Neural cell (in vitro differentiated cells): ENCODE data around the gene PNPLA3. TPM values are rescaled to one million over a fixed set of nuclear protein-coding genes. Genes with fewer than 3 reads are reported as not detected.

Source experiments
- H2AFZ ChIP-seq: fragments of 200-600, 300-800 bp; sonication (generic), shearing (Covaris generic); 2 replicates; pipeline ENCODE4 v1.6.0; 2014; ENCODE audit warnings: low read depth, mild to moderate bottlenecking, antibody characterized with exemption, low read length, moderate library complexity
- H3F3A ChIP-seq: fragments of 200-600 bp; shearing (Covaris generic); 2 replicates; pipeline ENCODE4 v1.6.1; 2016; ENCODE audit warnings: mild to moderate bottlenecking, moderate library complexity, mixed read lengths, antibody characterized with exemption, low read length; ENCODE audit not compliant: insufficient read depth, poor library complexity, severe bottlenecking
- H3K27ac ChIP-seq: fragments of 200-600, 300-800 bp; sonication (generic), shearing (Covaris generic); 2 replicates; pipeline ENCODE4 v1.5.1; 2014; ENCODE audit warnings: mild to moderate bottlenecking, low read length, moderate library complexity
- H3K27me3 ChIP-seq: fragments of 300-800, 200-600 bp; sonication (generic), shearing (Covaris generic); 2 replicates; pipeline ENCODE4 v1.6.0; 2014; ENCODE audit warnings: mild to moderate bottlenecking, low read depth, low read length, moderate library complexity; ENCODE audit not compliant: insufficient read depth
- H3K36me3 ChIP-seq: fragments of 300-800, 200-600 bp; sonication (generic), shearing (Covaris generic); 2 replicates; pipeline ENCODE4 v1.5.1; 2014; ENCODE audit warnings: mild to moderate bottlenecking, antibody characterized with exemption, low read length, moderate library complexity; ENCODE audit not compliant: insufficient read depth
- H3K4me2 ChIP-seq: fragments of 300-800, 200-600 bp; sonication (generic), shearing (Covaris generic); 2 replicates; pipeline ENCODE4 v1.6.0; 2014; ENCODE audit warnings: mild to moderate bottlenecking, low read length
- H3K4me3 ChIP-seq: fragments of 300-800, 200-600 bp; sonication (generic), shearing (Covaris generic); 2 replicates; pipeline ENCODE4 v1.5.1; 2014; ENCODE audit warnings: mild to moderate bottlenecking, low read length, moderate library complexity
- H3K79me2 ChIP-seq: fragments of 200-600 bp; shearing (Covaris generic); replicated peaks from 2 replicates; pipeline ENCODE4 v1.6.0; 2014; ENCODE audit warnings: mild to moderate bottlenecking, low read length, moderate library complexity; ENCODE audit not compliant: insufficient read depth
- H3K9ac ChIP-seq: fragments of 300-800, 200-600 bp; sonication (generic), shearing (Covaris generic); 2 replicates; pipeline ENCODE4 v1.6.1; 2016; ENCODE audit warnings: mild to moderate bottlenecking, low read length, mixed read lengths
- H3K9me2 ChIP-seq: fragments of 200-600 bp; shearing (Covaris generic); 2 replicates; pipeline ENCODE4 v1.6.1; 2016; ENCODE audit warnings: mild to moderate bottlenecking, low read length, mixed read lengths; ENCODE audit not compliant: insufficient read depth
- H3K9me3 ChIP-seq: fragments of 200-600, 300-800 bp; sonication (generic), shearing (Covaris generic); 2 replicates; pipeline ENCODE4 v1.6.1; 2016; ENCODE audit warnings: mild to moderate bottlenecking, mixed run types, low read length, moderate library complexity, mixed read lengths
- H4K20me1 ChIP-seq: fragments of 200-600 bp; shearing (Covaris generic); 2 replicates; pipeline ENCODE4 v1.6.1; 2016; ENCODE audit warnings: mild to moderate bottlenecking, mixed run types; ENCODE audit not compliant: insufficient read depth
- EP300 ChIP-seq: fragments of 450-650 bp; conservative IDR thresholded peaks from 2 replicates; pipeline ENCODE4 v1.6.1; 2014; ENCODE audit warnings: antibody characterized with exemption, mild to moderate bottlenecking, moderate library complexity; ENCODE audit not compliant: poor library complexity, severe bottlenecking
- EZH2 ChIP-seq: fragments of 200-600, 300-800 bp; shearing (Covaris generic), sonication (generic); IDR thresholded peaks from 2 replicates; pipeline ENCODE4 v1.6.1; 2014; ENCODE audit warnings: antibody characterized with exemption, low read length, borderline replicate concordance, mild to moderate bottlenecking; ENCODE audit not compliant: insufficient read depth, poor library complexity, severe bottlenecking
- MXI1 ChIP-seq: fragments of 450-650 bp; conservative IDR thresholded peaks from 2 replicates; pipeline ENCODE4 v1.6.1; 2014; ENCODE audit warnings: antibody characterized with exemption, mild to moderate bottlenecking; ENCODE audit not compliant: poor library complexity, severe bottlenecking
- POLR2AphosphoS5 ChIP-seq: IDR thresholded peaks from 2 replicates; pipeline ENCODE4 v1.6.1; 2012
- RAD21 ChIP-seq: fragments of 450-650 bp; conservative IDR thresholded peaks from 2 replicates; pipeline ENCODE4 v1.6.1; 2014; ENCODE audit warnings: antibody characterized with exemption, mild to moderate bottlenecking, moderate library complexity
- REST ChIP-seq: IDR thresholded peaks from 2 replicates; pipeline ENCODE4 v1.6.1; 2012; ENCODE audit warnings: borderline replicate concordance
- SMC3 ChIP-seq: fragments of 450-650 bp; conservative IDR thresholded peaks from 2 replicates; pipeline ENCODE4 v1.6.1; 2014; ENCODE audit warnings: antibody characterized with exemption, mild to moderate bottlenecking, moderate library complexity; ENCODE audit not compliant: poor library complexity
- TAF1 ChIP-seq: IDR thresholded peaks from 2 replicates; pipeline ENCODE4 v1.6.1; 2012; ENCODE audit warnings: low read depth
- polyA plus RNA-seq: library from polyadenylated mRNA; depleted of rRNA; stranded (reverse); fragments of >200 nt; gene quantifications from 2 replicates; pipeline ENCODE4 v1.2.3, GENCODE V29; 2014
- TF ChIP-seq, protein P1 (sequence below): fragments of 450-650 bp; IDR thresholded peaks from 2 replicates; pipeline ENCODE4 v1.5.1; 2014; ENCODE audit warnings: antibody characterized with exemption, mild to moderate bottlenecking, moderate library complexity; ENCODE audit not compliant: poor library complexity, severe bottlenecking

Gene PNPLA3
- polyA plus RNA-seq, 1 donor from 2014 or later: 6.5 TPM

DNA sequence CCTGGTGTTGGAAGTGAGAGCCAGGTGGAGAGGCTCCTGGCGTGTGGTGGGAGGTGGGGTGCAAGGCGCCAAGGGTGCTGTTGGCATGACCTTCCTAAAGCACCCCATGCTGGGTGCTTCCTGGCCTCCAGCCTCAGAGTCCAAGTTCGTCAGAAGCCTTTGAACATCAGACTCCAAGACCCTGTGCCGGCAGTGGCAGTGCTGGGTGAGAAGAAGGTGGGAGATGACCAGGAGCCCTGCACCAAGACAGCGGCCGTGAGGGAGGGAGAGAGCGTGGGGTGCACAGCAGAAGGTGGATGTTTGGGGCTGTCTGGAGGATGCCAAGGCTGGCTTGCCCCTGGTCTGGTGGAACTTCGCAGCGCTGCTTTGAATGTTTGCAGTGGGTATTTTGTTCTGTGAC, 70.8 kb downstream of the PNPLA3 start:
- Histone ChIP-seq H3F3A (no peaks in the 10 kb centered on the region), H3K4me2 (no peak overlapping the region), H3K4me3 (no peak overlapping the region), H2AFZ (no peak overlapping the region), H3K9ac (no peak overlapping the region), H3K36me3 (peaks cover 8% of the 10 kb centered on the region), H3K79me2 (no peaks in the 10 kb centered on the region), H3K9me2 (no peaks in the 10 kb centered on the region), H3K9me3 (no peaks in the 10 kb centered on the region), H3K27me3 (no peaks in the 10 kb centered on the region), H3K27ac (no peak overlapping the region), H4K20me1 (no peaks in the 10 kb centered on the region)
- TF ChIP-seq POLR2AphosphoS5: no peak
- TF ChIP-seq REST: no peak
- no peak for TF ChIP-seq EZH2
- TF ChIP-seq RAD21: no peak
- no peak for TF ChIP-seq TAF1
- TF ChIP-seq, protein P1, sequence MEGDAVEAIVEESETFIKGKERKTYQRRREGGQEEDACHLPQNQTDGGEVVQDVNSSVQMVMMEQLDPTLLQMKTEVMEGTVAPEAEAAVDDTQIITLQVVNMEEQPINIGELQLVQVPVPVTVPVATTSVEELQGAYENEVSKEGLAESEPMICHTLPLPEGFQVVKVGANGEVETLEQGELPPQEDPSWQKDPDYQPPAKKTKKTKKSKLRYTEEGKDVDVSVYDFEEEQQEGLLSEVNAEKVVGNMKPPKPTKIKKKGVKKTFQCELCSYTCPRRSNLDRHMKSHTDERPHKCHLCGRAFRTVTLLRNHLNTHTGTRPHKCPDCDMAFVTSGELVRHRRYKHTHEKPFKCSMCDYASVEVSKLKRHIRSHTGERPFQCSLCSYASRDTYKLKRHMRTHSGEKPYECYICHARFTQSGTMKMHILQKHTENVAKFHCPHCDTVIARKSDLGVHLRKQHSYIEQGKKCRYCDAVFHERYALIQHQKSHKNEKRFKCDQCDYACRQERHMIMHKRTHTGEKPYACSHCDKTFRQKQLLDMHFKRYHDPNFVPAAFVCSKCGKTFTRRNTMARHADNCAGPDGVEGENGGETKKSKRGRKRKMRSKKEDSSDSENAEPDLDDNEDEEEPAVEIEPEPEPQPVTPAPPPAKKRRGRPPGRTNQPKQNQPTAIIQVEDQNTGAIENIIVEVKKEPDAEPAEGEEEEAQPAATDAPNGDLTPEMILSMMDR: no peak
- TF ChIP-seq MXI1: no peak
- no peak for TF ChIP-seq SMC3
- TF ChIP-seq EP300: no peak

DNA sequence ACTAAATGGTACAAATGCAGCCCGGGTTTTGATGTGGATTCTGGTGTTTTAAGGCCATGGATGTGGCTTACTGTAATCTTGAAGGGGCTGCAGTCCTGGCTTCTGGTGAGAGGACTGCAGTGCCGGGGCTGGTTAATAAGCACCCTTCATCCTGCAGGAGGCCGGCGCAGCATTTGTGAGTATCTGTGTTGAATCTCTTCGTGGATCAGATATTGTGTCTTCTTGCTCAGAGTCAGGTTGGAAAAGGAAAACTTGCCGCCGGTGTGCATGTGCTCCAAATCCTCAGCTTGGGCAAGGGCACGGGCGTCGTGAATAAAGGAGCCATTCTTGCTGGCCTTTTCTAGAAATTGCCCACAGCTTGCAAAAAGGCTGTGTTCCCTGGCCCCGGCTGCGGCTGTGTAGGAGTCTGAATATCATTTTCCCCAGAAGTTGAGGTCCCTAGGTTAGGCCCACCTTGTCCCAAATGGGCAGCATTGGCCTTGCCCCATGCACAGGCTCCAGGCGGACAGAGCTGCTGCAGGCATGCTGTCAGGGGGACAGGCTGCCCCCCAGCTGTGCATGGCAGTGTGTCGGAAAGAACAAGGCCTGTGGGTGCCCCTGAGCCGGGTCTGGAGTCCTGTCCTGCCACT, 71.6 kb downstream of the PNPLA3 start:
- H3K4me3 ChIP-seq: no peak overlapping the region
- H3K27me3 ChIP-seq: no peaks in the 10 kb centered on the region
- H3K9me2 ChIP-seq: no peaks in the 10 kb centered on the region
- no peak overlapping the region for H3K4me2 ChIP-seq
- no peaks in the 10 kb centered on the region for H4K20me1 ChIP-seq
- H3K27ac ChIP-seq: no peak overlapping the region
- no peak overlapping the region for H3K9ac ChIP-seq
- H3K79me2 ChIP-seq: no peaks in the 10 kb centered on the region
- no peaks in the 10 kb centered on the region for H3K9me3 ChIP-seq
- H2AFZ ChIP-seq: no peak overlapping the region
- TF ChIP-seq EP300: no peak
- TF ChIP-seq REST: no peak
- no peak for TF ChIP-seq POLR2AphosphoS5
- TF ChIP-seq TAF1: no peak
- no peak for TF ChIP-seq MXI1
- no peak for TF ChIP-seq RAD21
- TF ChIP-seq SMC3: no peak
- TF ChIP-seq EZH2: no peak
- TF ChIP-seq, protein P1: no peak
- H3K36me3 ChIP-seq: peaks cover 5% of the 10 kb centered on the region
- no peaks in the 10 kb centered on the region for H3F3A ChIP-seq
